HG03103 (cell line): ENCODE results near the gene MARCKS.

Experiments used
- ATAC-seq: cut with Tn5 transposase; IDR thresholded peaks from one replicate; pipeline ENCODE4 v1.9.1; 2021; ENCODE audit warnings: low read depth; ENCODE audit not compliant: unreplicated experiment

MARCKS gene

DNA sequence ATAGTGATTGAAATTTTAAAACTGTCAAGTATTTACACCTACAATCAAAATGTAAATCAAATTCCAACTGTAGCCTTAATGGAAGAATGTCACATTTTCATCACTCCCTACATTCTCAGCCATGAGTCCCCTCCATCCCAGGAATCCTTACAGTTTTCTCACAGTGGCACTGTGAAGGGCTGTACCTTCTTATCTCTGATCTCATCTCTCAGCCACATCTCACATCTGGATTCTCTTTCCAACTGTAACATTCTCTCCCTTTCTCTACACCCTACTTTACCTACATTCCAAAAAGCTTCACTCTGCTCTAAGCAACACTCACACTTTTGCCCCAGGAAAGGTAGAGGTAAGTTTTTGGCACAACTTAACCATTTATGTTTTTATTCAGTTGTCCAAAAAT, 8.9 kb upstream of the MARCKS start:
- ATAC-seq: no peak

DNA sequence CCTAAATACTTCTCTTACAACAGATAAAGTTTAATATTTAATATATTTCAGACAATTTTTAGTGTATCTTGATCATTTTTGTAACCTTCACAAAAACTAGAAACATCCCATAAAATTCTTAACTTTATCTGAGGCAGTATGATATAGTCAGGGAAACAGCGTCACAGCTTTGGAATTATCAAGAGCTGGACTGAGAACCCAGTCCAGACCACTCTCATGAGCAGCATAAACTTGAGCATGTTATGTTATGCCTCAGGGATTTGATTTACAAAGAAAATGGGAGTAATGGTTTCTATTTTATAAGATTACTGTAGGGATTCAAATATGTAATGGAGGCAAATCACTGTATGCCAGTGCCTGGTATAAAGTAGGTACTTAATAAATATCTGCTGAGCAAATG, 8.3 kb upstream of the MARCKS start:
- no peak for ATAC-seq

DNA sequence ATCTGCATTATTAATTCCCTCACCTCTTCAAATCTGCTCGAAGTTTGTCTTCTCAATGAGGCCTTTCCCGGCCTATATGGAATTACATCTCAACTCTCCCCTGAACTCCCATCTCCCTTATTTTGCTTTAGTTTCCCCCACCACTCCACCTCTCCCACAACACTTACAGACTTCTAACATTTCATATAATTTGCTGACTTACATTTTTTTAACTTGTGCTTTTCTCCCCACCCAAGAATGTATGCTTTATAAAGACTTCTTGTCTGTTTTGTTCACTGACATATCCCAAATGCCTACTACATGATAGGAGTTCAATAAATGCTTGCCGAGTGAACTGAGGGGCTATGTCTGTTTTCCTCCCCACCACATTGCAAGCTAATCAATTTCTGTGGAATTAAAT, 3.9 kb upstream of the MARCKS start:
- ATAC-seq: no peak

DNA sequence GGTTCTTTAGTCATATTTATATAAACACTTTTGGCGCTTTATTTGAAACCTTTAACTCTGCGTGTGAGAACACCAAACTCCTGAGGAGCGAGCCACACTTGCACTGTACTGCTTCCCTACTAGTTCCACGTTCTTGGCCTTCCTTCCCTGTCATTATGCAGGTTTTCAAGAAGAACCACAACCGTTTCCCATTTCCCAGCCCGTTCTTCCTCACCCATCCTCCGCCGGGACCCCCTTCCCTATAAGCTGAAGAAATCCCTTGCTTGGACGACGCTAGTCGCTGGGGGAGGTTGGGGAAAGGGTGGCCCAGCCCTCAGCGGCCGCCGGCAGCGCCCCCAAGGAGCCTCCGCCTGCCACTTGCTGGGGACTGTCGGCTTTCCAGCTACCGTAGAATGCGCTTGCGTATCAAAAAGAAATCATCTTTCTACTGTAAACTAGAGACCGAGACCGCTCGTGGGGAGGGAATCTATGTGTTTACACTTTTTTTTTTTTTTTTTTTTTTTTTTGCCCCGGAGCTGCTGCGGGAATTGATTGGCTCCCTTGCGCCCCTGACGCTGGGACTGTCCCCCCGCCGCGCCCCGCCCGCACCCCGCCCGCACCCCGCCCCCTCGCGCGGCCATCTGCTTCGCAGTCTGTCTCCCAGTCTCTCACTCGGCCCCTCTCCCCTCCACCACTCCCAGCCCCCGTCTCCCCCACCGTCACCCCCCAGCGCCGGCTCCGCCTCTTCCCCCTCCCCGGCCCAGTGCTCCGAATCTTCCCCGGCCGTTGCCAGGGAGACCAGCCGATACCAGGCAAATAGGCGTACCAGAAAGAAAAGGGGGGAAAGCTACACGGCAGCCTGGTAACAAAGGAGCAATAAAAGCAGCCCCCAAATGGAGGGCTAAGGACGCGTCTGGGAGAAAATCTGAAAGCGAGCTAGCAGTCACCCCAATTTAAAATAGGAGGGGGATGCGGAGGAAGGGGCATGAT, 2.3 kb upstream of the MARCKS start:
- ATAC-seq: peak; percentile 22

DNA sequence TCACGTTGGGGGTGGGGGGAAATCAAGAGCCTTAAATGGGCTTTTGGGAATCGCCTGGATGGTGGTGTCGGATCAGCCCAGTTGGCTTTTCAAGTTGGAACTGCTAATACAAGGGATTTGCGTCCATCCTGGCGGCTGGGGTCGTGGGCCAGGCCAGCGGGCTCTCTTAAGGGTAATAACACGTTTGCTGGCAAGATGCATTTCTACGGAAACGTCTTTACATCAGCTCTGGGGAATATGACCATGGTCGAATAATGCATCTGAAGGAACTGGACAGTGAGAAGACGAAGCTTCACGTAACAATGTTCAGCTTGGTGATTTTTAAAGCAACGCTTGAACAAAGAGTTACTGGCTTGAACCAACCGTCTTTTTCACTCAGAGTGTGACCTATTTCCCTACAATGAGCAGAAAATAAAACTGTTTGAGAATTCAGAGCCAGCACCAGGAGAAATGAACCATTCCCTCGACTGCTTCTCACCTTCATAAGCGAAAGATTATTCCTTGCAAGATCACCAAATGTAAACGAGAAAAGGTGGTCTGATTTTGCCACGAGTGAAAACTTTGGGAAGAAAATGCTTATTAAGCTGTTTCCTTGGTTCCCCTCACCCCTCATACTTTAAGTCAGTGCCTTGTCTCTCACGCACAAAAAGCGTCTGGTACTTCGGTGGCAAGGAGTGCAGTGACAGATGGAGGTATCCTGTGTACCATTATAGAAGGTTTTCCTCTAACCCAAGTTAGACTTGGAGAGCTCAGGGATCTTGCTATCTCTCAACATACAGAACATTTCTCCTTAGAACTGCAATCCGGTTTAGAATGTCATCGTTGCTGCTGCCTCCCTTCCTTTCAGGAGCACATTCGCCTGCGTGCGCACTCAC, 1.4 kb upstream of the MARCKS start:
- ATAC-seq: no peak

DNA sequence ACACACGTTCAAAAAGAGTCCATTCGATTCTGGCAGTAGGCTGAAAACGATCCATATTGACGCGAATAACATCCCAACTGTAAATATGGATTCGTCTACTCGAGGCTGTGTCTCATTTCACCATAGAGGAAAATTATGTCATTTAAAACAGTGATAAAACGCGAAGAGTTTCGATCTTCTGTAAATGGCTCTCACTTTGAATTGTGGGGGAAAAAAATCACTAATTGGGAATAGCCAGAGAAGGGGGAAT, 845 bp upstream of the MARCKS start:
- ATAC-seq: no peak

DNA sequence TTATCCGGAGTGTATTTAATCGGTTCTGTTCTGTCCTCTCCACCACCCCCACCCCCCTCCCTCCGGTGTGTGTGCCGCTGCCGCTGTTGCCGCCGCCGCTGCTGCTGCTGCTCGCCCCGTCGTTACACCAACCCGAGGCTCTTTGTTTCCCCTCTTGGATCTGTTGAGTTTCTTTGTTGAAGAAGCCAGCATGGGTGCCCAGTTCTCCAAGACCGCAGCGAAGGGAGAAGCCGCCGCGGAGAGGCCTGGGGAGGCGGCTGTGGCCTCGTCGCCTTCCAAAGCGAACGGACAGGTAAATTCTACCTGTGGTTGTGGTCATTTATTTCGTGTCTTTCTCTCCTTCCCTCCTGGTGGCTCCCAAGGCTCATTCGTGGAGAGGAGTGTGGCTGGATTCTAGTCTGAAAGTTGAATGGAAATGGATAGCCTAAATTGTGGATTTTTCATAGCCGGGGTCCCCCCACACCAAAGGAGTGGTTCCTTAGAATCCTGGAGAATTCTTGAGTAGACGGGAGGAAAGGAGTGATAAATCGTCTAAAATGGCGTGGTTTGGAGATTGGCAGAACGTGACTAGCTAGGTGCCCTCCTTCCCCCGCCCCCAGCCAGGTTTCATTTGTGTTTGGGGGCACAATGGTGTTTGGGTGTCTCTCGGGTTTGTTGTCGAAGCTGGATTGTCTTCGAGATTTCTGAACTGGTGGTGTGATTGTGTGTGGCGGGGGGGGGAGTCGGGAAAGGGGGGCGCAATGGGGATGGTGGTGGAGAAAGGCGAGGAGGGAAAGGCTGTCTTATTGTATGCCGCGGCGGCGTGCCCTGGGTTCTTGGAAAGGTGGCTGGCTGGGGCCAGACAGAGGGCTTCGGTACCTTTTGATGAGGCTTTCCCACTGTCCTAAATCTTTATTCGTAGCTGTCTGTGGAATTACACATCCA, 673 bp downstream of the MARCKS start:
- no peak for ATAC-seq

DNA sequence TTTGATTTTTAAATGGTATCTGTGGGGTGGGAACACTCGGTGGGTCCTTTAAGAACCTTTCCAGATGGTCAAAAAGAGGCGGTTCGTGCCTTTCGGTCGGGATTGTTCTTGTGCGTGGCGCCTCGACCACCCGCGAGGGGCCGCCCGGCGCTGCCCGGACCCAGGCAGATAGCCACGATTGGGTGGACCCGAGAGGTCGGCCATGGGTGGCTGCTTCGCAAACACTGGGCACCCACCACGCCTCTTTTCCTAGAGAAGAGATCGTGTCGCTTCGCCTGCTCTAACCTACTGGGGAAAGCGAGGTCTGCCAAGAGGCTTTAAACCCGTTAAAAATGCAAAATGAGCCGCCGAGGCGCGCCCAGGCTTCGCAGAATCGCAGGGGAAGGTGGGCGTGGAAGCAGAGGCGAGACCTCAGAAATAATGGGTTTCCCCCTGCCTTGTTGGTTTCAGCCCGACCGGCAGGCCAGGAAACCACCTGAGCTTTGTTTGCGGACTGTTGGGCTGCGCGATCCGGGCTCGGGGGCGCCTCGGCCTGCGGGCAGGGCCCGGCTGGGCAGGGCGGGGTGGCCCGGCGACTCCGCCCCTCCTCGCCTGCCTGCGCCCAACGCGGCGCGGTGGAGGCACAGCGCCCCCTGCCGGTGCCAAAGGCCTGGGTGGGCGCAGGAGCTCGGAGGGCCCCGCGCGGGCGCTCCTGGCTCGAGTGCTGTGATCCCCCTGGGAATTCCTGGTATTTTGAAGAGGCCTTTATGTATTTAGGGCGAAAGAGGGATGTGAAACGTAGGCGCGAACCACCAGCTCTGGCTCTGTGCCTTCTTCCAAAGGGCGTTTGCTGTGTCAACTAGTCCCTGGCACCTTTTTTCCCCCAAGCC, 1.6 kb downstream of the MARCKS start:
- peak; percentile 60 for ATAC-seq

DNA sequence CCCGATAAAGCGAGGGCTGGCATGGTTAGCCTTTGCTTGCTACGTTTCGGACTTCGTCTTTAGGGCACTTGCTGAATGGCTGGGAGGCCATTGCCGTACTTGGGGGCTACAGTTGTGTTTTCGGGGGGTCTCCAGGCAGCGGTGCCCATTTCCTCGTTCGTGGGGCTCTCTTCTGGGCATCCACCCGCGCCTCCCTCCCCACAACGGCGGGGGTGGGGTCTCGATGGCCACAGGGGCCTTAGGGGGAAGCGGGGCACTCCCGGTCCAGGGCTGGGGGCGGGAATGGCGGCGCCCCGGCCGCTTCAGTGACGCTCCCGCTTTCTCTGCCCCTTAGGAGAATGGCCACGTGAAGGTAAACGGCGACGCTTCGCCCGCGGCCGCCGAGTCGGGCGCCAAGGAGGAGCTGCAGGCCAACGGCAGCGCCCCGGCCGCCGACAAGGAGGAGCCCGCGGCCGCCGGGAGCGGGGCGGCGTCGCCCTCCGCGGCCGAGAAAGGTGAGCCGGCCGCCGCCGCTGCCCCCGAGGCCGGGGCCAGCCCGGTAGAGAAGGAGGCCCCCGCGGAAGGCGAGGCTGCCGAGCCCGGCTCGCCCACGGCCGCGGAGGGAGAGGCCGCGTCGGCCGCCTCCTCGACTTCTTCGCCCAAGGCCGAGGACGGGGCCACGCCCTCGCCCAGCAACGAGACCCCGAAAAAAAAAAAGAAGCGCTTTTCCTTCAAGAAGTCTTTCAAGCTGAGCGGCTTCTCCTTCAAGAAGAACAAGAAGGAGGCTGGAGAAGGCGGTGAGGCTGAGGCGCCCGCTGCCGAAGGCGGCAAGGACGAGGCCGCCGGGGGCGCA, 2.4 kb downstream of the MARCKS start:
- no peak for ATAC-seq

DNA sequence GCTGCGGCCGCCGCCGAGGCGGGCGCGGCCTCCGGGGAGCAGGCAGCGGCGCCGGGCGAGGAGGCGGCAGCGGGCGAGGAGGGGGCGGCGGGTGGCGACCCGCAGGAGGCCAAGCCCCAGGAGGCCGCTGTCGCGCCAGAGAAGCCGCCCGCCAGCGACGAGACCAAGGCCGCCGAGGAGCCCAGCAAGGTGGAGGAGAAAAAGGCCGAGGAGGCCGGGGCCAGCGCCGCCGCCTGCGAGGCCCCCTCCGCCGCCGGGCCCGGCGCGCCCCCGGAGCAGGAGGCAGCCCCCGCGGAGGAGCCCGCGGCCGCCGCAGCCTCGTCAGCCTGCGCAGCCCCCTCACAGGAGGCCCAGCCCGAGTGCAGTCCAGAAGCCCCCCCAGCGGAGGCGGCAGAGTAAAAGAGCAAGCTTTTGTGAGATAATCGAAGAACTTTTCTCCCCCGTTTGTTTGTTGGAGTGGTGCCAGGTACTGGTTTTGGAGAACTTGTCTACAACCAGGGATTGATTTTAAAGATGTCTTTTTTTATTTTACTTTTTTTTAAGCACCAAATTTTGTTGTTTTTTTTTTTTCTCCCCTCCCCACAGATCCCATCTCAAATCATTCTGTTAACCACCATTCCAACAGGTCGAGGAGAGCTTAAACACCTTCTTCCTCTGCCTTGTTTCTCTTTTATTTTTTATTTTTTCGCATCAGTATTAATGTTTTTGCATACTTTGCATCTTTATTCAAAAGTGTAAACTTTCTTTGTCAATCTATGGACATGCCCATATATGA, 3.2 kb downstream of the MARCKS start:
- ATAC-seq: no peak

DNA sequence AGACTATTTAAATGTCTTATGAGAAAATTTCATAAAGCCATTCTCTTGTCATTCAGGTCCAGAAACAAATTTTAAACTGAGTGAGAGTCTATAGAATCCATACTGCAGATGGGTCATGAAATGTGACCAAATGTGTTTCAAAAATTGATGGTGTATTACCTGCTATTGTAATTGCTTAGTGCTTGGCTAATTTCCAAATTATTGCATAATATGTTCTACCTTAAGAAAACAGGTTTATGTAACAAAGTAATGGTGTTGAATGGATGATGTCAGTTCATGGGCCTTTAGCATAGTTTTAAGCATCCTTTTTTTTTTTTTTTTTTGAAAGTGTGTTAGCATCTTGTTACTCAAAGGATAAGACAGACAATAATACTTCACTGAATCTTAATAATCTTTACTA, 5.0 kb downstream of the MARCKS start:
- ATAC-seq: no peak

DNA sequence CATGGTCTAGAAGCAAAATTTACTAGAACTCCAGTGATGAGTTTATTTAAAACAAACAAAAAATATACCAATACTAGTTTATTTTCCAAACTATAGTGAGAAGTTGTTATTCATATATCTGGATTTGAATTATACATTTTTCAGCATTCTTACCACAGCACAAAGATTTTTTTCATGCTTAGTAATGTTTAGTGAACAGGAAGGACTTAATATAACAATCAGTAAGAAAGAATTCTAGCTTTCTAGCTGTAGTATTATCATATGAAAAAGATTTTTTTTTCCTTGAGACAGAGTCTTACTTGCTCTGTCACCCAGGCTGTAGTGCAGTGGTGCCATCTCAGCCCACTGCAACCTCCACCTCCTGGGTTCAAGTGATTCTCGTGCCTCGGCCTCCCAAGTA, 13.8 kb downstream of the MARCKS start:
- ATAC-seq: no peak

DNA sequence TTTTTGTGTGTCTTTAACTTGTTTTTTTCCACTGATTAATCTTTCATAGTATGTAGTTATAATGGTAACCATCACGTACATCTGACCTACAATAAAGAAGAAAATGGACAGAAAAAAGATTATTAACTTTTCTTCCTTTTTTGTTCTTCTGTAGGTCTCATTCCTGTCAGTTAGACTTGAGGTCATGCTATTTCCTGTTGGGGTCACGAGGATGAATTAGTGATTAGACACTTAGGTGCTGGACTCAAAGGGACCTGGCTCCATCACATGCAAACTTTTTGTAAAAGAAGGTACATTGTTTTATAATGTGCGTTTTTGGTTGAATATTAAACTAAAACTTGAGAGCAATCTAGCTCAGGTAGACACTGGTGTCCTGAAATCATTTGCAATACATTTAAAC, 14.8 kb downstream of the MARCKS start:
- no peak for ATAC-seq

DNA sequence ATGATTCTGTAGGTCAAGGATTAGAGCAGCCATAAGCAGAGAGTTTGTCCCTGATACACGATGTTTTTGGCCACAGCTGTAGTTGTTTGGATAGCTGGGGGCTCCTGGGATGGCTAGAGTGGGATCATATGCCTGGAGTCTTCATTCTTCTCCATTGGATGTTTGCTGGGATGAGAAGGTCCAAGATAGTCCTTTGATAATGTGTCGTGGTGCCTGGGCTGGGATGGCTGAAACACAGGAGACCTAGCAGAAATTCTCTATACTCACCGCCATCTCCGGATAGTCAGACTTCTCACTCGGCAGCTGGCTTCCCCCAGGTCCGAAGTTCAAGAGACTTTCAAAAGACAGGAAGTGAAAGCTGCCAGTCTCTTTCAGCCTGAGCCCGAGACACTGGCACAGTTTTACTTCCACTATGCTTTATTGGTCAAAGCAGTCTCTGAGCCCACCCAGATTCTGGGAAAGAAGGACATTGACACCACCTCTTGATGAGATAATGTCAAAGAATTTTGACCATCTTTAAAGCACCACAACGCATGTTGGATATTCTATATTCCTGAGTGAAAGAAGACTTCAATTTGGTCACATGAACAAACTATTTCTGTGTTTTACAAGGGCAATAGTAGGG, 16.0 kb downstream of the MARCKS start:
- ATAC-seq: peak; percentile 84

DNA sequence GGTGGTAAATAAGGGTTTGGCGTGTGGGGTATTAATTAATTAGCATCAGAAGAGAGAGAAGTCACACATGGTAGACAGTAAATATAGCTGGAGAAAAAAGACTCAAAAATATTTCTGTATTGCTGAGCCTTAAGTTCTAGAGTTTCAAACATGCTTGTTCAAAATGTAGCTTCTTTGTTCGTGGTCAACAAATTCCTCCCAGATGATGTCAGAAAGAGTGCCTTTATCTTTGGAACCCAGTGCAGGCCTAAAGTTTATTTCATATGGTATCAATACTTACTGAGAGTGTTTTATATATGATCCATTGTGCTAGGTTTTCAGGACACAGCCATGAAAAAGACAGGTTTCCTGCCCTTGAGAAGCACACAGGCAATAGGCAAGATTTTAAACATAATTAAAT, 18.3 kb downstream of the MARCKS start:
- ATAC-seq: no peak

DNA sequence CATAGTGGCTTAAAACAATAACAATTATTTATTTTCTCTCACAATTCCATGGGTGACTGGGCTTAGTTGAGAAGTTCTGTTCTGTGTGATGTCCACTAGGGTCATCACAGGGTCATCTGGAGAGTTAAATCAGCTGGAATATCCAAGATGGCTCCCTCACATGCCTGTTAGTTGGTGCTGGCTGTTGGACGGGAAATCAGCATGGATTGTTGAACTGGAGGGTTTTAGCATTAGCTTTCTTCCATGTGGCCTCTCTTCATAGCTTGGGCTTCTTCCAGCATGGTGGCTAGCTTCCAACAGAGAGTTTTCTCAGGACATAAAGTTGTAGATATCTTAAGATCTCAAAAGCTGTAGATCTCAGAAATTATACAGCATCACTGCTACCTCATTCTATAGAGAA, 19.6 kb downstream of the MARCKS start:
- ATAC-seq: no peak

DNA sequence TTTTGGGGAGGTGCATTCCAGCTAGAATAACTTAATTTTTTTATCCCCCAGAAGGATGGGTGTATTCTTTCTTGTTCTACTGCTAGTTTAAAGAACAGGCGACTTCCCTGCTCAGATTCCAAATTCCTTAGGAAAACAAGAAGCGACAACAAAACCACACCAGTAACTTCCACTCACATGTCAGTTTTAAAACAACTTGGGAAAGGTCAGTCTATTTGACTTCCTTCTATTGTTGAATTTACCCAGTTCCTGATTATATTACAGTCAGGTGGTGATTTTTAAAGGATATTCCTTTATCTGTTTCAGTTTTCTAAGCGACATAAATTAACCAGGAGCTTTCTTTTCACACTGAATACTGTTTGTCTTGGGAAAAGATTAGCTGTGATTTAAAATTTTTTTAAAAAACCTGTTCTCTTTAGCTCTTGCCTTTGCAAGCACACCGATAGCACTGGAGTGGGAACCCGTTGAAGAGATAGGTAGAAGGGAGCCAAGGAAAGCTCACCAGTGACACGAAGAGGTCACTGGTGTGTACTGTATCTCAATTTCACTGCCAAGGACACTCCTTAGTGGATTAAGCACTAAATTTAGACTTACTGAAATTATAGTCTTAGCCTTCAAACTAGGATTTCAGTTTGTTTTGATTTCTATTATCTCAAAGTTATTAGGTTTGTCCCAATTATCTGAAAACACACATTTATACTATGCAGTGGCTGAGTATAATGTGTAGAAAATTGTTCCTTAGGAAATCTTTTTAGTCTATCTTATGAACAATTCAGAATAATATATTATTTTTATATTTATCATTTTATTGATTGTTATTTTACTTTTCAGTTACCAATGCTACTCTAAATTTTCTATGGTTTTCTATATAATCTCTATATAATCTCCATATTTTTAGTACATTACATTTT, 22.3 kb downstream of the MARCKS start:
- ATAC-seq: peak; percentile 99
